Hepatocyte (in vitro differentiated cells): ENCODE results near the gene ADAMTSL4.

Experiments
- EZH2phosphoT487 ChIP-seq: fragments of 200-600 bp; sonication (generic); IDR thresholded peaks from one replicate; pipeline ENCODE4 v1.6.1; 2018; ENCODE audit warnings: antibody characterized with exemption, mild to moderate bottlenecking, low read depth, moderate library complexity; ENCODE audit not compliant: unreplicated experiment, severe bottlenecking
- TF ChIP-seq, protein P1 (sequence below): fragments of 200-600 bp; sonication (generic); IDR thresholded peaks from 2 replicates; pipeline ENCODE4 v1.5.1; 2016; ENCODE audit warnings: antibody characterized with exemption, mild to moderate bottlenecking; ENCODE audit not compliant: poor library complexity

DNA sequence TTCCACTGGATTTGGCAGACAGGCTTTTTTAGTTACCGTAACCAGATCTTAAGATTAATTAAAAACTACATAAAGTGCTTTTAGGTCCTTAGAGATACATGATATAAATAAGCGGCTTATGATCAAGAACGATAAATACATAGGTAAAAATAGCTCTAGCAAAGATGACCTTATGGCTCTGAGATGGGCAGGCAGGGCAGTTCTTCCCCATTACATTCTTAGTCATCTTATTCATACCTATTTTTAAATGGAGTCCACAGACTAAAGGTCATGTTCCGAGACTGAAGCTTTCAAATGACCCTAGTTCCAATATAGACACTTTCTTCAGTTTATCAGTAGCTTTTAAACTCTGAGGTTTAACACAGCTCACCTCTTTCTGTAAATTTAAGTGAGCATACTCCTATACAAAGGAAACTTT lies 25.9 kb downstream of the ADAMTSL4 start:
- no peak for TF ChIP-seq EZH2phosphoT487
- TF ChIP-seq, protein P1, sequence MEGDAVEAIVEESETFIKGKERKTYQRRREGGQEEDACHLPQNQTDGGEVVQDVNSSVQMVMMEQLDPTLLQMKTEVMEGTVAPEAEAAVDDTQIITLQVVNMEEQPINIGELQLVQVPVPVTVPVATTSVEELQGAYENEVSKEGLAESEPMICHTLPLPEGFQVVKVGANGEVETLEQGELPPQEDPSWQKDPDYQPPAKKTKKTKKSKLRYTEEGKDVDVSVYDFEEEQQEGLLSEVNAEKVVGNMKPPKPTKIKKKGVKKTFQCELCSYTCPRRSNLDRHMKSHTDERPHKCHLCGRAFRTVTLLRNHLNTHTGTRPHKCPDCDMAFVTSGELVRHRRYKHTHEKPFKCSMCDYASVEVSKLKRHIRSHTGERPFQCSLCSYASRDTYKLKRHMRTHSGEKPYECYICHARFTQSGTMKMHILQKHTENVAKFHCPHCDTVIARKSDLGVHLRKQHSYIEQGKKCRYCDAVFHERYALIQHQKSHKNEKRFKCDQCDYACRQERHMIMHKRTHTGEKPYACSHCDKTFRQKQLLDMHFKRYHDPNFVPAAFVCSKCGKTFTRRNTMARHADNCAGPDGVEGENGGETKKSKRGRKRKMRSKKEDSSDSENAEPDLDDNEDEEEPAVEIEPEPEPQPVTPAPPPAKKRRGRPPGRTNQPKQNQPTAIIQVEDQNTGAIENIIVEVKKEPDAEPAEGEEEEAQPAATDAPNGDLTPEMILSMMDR = no peak
